GM19193 (cell line): ENCODE measurements around the gene GDA.

Experiments
- POLR2A ChIP-seq: IDR thresholded peaks from 4 replicates; pipeline ENCODE4 v1.6.1; 2011; ENCODE audit not compliant: insufficient read depth, insufficient read length; ENCODE audit errors: extremely low read depth

The GDA gene

DNA sequence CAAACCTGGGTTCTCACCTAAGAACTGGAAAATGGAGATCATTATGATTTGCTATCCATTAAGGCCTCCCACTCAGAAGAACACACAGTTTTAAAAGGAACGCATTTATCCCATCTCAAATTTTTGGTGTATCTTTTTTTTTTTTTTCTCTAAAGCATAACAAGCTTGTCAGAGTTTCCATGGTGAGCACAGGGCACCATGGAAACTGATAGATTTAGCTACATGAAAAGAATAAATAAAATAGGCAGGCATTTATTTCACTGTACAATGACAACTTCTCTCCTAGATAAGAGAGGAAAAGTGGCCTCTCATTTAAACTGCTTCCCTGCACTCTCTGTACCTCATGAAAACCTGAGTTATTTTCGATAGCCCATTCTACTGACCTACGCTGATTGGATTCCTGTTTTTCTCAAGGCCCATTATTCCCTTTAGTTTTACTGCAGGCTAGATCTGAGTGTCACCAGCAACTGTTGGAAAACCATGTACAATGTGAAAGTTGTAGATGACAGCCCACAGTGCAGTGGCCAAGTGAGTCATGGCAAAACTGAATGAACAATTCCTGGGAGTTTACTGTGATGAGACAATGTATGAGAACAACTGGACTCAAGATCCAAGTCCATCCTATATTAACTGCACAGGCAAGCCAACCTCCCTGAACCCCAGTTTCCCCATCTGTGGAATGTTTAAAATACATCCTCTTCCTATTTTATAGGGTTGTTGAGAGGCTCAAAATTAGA, 4.3 kb upstream of the GDA start:
- no peak for TF ChIP-seq POLR2A

DNA sequence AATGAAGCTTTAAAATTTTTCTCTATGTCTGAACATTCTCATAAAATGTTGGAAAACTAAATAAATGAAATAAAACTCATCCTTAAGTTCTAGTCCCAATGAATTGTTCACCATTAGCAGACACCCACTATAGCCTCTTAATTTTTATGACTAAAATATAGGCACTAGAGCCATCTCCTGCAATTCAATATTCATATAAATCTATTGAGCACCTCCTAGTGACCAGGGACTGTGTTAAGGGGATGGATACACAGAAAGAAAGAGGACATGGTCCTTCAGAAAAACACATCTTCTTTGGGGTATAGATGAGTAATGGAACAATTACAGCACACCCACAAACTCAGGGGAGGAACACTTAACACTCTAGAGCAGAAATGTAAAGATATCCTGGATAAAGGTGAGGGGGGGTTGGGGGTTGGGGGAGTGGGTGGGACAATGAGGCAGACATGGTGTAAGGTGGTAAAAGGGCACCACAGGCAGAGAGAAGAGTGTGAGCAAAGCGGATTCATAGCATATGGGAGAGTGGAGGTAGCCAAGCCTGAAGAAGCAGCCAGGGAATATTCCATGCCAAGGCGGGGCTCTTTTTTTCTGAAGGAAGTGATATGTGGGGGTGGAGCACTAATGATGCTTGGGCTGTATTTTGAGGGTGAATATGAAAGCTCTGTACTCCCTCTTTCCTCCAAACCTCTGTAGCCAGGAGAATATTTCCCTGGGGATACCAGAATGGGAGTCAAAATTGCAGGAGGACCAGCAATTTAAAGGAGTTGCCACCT, 3.3 kb upstream of the GDA start:
- TF ChIP-seq POLR2A: no peak

DNA sequence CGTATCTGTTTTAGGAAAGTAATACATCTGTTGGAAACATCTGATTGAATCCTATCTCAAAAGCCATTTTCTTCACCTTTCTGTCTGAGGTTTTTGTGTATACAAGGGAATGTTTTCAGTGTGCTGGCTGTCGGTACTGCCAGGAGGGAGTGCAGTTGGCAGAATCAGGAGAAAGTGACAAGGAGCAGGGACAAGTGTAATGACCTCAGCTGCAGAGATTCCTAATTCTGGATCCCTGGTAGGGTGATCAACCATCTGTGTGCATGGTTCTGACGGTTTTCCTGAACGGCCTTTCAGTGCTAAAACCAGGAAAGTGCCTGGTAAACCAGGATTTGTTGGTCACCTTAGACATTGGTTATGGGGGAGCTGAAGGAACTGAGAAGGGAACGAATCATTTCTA, 1.6 kb upstream of the GDA start:
- no peak for TF ChIP-seq POLR2A

DNA sequence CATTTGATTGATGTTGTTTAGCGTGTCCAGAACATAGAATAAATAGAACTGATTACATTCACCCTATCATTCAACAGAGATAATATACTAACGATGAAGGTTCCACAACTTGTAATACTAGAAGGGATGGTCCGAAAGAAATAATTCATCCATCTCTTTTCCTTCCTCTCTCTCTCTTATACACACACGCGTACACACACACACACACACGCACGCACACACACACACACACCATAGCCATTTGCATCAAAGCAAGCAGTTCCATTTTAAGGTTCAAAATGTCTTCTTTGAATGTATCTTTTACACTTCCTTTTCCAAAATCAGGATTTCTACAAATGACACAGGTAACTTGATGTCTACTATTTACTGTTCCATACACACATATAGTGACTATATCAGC, 887 bp downstream of the GDA start:
- no peak for TF ChIP-seq POLR2A

DNA sequence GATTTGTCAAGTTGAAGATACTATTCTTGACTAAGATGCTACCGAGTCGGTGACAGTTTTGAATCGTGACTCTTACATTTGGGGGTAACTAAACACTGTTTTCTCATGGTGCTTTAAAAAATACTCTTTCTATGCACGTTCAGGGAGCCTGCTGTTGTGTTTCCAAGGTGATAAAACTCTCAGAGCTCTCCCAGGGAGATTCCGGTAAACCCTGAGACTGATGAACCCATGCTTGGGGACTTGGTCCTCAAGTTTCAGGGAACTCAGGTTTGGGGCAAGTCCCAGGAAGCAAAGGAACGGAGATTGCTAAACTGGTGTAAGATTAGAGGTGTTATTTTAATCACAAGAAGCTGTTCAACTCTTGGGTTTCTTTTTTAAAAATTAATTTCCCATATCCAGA, 1.4 kb downstream of the GDA start:
- TF ChIP-seq POLR2A: no peak

DNA sequence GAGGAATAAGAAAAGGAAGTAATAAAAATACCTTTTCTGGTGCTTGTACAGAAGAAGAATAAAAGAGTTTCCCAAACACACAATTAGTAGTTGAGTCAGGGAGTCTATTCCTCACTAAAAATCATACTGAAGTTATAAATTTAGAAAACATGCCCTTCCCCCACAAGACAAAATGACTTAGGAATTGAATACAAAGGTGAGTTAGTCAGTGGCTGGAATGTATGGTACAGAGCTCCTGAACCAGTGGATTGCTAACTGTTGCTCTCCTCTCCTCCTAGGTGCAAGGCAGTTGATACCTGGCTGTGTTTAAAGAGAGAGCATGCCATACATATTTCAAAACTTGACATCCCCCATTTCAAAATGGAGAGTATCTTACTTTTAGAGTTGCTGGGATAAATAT, 1.9 kb downstream of the GDA start:
- no peak for TF ChIP-seq POLR2A

DNA sequence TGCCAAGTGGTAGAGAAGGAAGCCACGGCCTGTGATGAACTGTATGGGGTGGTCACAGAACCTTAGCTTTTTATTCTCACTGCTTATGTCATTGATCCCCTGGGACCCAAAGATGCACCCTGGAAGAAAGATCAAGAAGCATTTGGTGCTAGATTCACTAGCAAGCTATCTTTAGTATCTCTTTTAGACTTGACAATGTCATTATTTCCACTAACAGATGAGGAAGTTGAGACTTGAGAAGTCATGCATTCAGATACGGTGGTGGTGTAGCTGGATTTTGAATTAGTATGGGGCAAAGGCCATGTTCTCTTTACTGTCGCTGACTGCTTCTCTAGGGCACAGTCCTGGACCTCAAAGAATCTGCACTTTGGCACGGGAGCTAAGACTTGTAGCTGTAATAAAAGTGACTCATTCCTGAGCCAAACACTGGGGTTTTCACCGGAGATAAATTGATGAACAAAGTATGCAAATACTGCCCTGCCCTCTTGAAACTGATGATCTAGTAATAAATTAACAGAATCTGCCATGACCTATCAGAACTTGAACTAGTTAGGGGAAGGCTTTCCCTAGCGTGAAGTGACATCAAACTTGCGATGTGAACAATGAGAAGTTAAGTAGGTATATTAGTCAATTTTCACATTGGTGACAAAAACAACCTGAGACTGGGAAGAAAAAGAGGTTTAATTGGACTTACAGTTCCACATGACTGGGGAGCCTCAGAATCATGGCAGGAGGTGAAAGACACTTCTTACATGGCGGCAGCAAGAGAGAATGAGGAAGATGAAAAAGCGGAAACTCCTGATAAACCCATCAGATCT, 5.4 kb downstream of the GDA start:
- no peak for TF ChIP-seq POLR2A

DNA sequence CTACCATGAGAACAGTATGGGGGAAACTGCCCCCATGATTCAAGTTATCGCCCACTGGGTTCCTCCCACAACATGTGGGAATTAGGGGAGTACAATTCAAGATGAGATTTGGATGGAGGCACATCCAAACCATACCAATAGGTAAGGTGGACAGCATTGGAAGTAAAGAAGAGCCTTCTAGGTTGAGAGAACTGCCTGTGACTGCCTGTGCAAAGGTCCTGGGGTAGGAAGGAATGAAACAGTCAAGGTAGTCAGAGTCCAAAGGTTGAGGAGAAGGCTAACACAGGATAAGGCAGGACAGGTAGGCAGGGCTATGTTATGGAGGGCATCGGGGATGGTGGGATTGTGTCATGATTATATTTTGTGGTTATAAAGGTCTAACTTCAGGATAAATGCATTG, 6.1 kb downstream of the GDA start:
- TF ChIP-seq POLR2A: no peak

DNA sequence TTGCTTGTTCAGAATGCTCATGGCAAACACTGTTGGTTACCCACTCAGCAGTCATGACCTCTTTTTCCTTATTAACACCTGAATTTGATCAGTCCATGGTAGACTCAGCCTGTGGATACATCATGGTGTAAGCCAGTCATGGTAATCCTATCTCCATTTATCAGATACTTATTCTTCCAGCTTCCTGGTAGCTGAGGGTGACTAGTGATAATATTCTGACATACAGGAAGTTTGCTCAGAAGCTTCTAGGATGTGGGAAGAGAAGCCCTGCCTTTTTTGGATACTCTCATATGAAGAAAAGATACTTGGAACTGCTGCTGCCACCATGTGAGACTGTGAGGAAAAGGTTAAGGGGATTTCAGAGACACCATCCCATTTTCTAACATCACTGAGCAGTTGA, 7.3 kb downstream of the GDA start:
- TF ChIP-seq POLR2A: no peak

DNA sequence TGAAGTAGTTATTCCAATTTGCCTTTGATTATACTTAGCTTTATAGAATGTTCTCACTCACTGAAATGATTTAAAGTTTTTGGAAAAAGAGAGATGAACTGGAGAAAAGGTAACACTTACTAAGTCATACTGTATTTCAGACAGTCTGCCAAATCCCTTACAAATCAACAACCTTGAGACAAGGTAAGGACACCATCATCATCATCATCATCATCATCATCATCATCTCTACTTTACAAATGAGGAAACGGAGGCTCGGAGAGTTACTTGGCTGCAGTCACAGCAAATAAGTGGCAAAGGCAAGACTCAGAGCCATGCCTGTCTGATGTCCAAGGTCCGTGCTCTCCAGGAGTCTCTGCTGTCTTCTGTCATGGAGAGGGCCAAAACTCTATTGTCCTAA, 9.4 kb downstream of the GDA start:
- no peak for TF ChIP-seq POLR2A

DNA sequence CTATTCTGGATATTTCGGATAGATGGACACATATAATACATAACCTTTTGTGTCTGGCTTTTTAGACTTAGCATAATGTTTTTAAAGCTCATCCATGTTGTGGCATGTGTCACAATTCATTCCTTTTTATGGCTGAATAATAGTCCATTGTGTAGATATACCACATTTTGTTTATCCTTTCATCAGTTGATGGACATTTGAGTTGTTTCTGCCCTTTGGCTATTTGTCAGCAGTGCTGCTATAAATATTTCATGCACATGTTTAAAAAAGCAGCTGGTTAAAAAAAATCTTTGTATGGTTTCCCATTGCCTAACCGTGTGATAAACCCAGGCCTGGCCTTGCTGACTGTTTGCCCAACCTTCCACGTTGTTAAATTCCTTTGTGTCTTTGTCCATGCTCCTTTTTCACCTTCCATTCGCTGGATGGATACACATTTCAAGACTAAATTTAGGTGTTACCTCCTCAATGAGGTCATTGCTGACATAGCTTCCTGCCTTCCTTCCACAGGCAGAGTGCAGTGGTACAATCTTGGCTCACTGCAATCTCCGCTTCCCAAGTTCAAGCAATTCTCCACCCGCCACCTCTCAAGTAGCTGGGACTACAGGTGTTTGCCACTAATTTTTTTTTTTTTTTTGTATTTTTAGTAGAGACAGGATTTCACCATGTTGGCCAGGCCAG, 11.3 kb downstream of the GDA start:
- TF ChIP-seq POLR2A: no peak

DNA sequence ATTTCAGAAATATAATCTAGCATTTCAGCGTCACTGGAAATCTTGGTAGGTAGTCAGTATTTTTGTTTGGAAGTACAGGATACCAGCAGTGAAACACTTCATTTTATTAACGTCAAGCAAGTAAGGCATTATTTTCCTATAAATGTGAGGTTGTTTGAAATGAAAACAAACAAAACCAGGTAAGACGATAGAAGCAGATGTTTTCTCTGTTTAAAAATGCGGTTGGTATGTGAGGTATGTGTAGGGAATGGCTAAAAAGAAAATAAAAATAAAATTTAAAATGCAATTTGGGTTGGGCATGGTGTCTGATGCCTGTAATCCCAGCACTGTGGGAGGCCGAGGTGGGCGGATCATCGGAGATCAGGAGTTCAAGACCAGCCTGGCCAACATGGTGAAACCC, 16.1 kb downstream of the GDA start:
- no peak for TF ChIP-seq POLR2A

DNA sequence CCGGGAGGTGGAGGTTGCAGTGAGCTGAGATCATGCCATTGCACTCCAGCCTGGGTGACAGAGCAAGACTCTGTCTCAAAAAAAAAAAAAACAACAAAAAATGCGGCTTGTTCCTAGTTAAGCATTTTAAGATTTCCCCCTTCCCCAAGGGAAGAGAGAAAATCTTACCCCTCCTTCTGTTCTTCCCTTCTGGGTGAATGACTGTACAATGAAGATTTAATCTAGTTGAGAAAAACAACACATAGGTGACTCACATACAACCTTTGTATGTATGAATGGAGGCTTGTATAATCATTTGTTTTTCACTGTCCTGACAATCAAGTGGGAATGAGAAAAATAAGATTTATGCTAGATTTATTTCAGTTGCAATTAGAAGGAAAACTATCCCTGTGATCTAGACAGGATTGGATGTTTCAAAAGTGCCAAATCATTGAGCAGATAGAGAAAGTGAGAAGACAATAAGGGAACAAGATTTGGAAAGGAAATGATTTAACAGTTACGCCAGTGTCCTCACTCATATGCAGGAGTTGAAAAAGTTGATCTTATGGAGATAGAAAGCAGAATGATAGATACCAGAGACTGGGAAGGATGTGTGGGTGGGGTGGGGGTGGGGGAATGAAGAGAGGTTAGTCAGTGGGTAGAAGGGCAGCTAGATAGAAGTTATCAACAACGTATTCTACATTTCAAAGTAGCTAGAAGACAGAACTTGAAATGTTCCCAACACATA, 16.7 kb downstream of the GDA start:
- TF ChIP-seq POLR2A: no peak

DNA sequence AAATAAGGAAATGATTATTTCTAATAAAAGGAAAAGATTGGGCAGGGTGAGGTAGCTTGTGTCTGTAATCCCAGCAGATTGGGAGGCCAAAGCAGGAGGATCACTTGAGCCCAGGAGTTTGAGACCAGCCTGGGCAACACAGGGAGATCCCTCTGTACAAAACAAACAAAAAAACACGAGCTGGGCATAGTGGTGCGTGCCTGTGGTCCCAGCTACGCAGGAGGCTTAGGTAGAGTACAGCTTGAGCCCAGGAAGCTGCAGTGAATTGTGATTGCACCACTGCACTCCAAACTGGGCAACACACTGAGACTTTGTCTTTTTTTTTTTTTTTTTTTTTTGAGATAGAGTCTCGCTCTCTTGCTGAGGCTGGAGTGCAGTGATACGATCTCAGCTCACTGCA, 18.8 kb downstream of the GDA start:
- no peak for TF ChIP-seq POLR2A
